K562 (cell line): ENCODE data around the gene ACVR2B. TPM values are rescaled to one million over a fixed set of nuclear protein-coding genes. Genes with fewer than 3 reads are reported as not detected.

Experiments
- ARHGAP35 ChIP-seq: fragments of 450-650 bp; IDR thresholded peaks from 2 replicates; pipeline ENCODE4 v1.6.1; 2018; ENCODE audit not compliant: partially characterized antibody
- DDX20 ChIP-seq: fragments of 450-650 bp; IDR thresholded peaks from 2 replicates; pipeline ENCODE4 v1.6.1; 2016; ENCODE audit warnings: missing genetic modification characterization, low read depth, mild to moderate bottlenecking, missing compliant biosample characterization, moderate library complexity
- EGR1 ChIP-seq: fragments of 450-650 bp; conservative IDR thresholded peaks from 2 replicates; pipeline ENCODE4 v1.6.1; 2017; ENCODE audit warnings: mild to moderate bottlenecking
- EP300 ChIP-seq: IDR thresholded peaks from 2 replicates; pipeline ENCODE4 v1.6.1; 2012; ENCODE audit warnings: low read length, improper control_type of control experiment
- HNRNPLL ChIP-seq: fragments of 200-400 bp; formaldehyde crosslinking; IDR thresholded peaks from 2 replicates; pipeline ENCODE4 v1.6.1; 2017; ENCODE audit warnings: low read length, low read depth, mild to moderate bottlenecking; ENCODE audit not compliant: poor library complexity, severe bottlenecking
- MCM3 ChIP-seq: fragments of 450-650 bp; IDR thresholded peaks from 2 replicates; pipeline ENCODE4 v1.6.1; 2016
- MXI1 ChIP-seq: IDR thresholded peaks from 2 replicates; pipeline ENCODE4 v1.6.1; 2011; ENCODE audit warnings: low read depth, mild to moderate bottlenecking, improper control_type of control experiment, low read length
- PRPF4 ChIP-seq: fragments of 200-400 bp; formaldehyde crosslinking; IDR thresholded peaks from one replicate; pipeline ENCODE4 v1.6.1; 2017; ENCODE audit warnings: low read length, low read depth, mild to moderate bottlenecking; ENCODE audit not compliant: insufficient read depth, poor library complexity, severe bottlenecking
- RB1 ChIP-seq: fragments of 450-650 bp; IDR thresholded peaks from 2 replicates; pipeline ENCODE4 v1.6.1; 2017; ENCODE audit warnings: low read depth, mild to moderate bottlenecking
- SMARCC2 ChIP-seq: fragments of 450-650 bp; IDR thresholded peaks from 2 replicates; pipeline ENCODE4 v1.6.1; 2017; ENCODE audit warnings: antibody characterized with exemption, moderate library complexity, mild to moderate bottlenecking, low read depth
- TFAM ChIP-seq: fragments of 250-450 bp; sonication (Bioruptor Pico); conservative IDR thresholded peaks from 2 replicates; pipeline ENCODE4 v1.5.0; 2021; ENCODE audit warnings: mild to moderate bottlenecking, moderate library complexity
- ZNF551 ChIP-seq: fragments of 250-450 bp; sonication (Bioruptor Pico); IDR thresholded peaks from 2 replicates; pipeline ENCODE4 v1.5.0; 2021; ENCODE audit warnings: mild to moderate bottlenecking, moderate library complexity
- polyA plus RNA-seq, 8 experiments: library from polyadenylated mRNA; depleted of rRNA in 4 of 8; stranded (reverse) in 5 of 8; unstranded in 3 of 8; fragments of >200 nt; fragmentation: Nextera tagmentation in 2 of 8; fragmentation: Illumina TruSeq in 1 of 8; extraction: Ambion mirVana in 2 of 8; extraction: Trizol in 1 of 8; gene quantifications; 2 replicates each; pipeline versions ENCODE4 v1.2.1 to v1.2.3, GENCODE V29; 2011 to 2014; ENCODE audit warnings: inconsistent platforms in 1 of 8, missing spikeins in 1 of 8
- total RNA-seq, 7 experiments: library from RNA; depleted of rRNA in 6 of 7; stranded (reverse); fragments of >200 nt in 6 of 7; fragmentation: Illumina TruSeq in 2 of 7; extraction: Trizol in 2 of 7; gene quantifications; 2 replicates each; pipeline versions ENCODE4 v1.2.1 to v1.2.3, GENCODE V29; 2011 to 2021; ENCODE audit warnings: low replicate concordance in 1 of 7
- TF ChIP-seq, protein P1 (sequence below): fragments of 450-650 bp; IDR thresholded peaks from 2 replicates; pipeline ENCODE4 v1.6.1; 2017; ENCODE audit warnings: mild to moderate bottlenecking, moderate library complexity
- TF ChIP-seq, protein P2 (sequence below): sonication (generic); formaldehyde crosslinking; IDR thresholded peaks from 2 replicates; pipeline ENCODE4 v1.8.1; 2023; ENCODE audit warnings: mild to moderate bottlenecking, missing genetic modification reagents
- TF ChIP-seq, protein P3 (sequence below): fragments of 250-450 bp; sonication (Bioruptor Pico); IDR thresholded peaks from 2 replicates; pipeline ENCODE4 v1.4.0; 2020; ENCODE audit warnings: mild to moderate bottlenecking
- TF ChIP-seq, protein P4 (sequence below): fragments of 450-650 bp; IDR thresholded peaks from 2 replicates; pipeline ENCODE4 v1.6.1; 2018; ENCODE audit warnings: mild to moderate bottlenecking, low read depth; ENCODE audit not compliant: partially characterized antibody
- TF ChIP-seq, protein P5 (sequence below): IDR thresholded peaks from 2 replicates; pipeline ENCODE4 v1.6.1; 2014; ENCODE audit warnings: antibody characterized with exemption
- TF ChIP-seq, protein P6 (sequence below): fragments of 250-450 bp; sonication (Bioruptor Pico); IDR thresholded peaks from 2 replicates; pipeline ENCODE4 v1.4.0; 2020; ENCODE audit warnings: borderline replicate concordance

Gene ACVR2B
- total and polyA plus RNA-seq, 9 of the 15 experiments (the other 6 are each of a cell fraction or from before 2014, with no cell fraction given), result 1.8 to 23.7 (median 7.1) TPM

DNA sequence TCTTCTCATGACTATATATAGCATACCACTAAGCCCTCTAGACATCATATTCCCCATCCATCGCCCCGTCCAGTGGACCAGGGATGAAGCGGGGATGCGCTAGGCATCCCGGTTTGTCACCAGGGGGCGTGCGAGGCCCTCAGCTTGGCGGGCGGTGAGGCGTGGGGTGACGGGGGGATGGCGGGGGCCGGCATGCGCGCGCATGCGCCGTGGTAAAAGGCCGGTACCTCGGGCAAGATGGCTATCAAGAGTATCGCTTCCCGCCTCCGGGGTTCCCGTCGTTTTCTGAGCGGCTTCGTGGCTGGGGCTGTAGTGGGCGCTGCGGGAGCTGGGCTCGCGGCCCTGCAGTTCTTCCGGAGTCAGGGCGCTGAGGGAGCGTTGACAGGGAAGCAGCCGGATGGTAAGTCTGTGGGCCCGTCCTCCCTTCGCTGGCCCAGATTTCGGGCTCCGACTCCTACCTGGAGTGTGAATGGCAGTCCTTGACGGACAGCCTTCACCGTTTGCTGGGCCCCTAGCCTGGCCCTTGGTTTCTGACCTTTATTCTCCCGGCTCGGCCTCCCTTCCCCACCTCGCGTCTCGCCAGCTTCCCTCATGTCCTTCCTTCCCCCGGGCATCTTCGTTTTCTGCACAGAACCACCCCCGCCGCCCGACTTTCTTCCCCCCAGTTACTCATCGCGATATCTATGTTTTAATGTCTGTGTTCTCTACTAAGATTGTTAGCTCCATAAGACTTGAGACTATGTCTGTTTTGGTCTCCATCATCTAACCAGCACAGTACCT lies 42.6 kb downstream of the ACVR2B start, which contains the start of gene EXOG (continued):
- TF ChIP-seq, protein P1, sequence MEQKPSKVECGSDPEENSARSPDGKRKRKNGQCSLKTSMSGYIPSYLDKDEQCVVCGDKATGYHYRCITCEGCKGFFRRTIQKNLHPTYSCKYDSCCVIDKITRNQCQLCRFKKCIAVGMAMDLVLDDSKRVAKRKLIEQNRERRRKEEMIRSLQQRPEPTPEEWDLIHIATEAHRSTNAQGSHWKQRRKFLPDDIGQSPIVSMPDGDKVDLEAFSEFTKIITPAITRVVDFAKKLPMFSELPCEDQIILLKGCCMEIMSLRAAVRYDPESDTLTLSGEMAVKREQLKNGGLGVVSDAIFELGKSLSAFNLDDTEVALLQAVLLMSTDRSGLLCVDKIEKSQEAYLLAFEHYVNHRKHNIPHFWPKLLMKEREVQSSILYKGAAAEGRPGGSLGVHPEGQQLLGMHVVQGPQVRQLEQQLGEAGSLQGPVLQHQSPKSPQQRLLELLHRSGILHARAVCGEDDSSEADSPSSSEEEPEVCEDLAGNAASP, result no peak
- no peak for TF ChIP-seq ARHGAP35
- TF ChIP-seq PRPF4, result no peak
- TF ChIP-seq, protein P2, sequence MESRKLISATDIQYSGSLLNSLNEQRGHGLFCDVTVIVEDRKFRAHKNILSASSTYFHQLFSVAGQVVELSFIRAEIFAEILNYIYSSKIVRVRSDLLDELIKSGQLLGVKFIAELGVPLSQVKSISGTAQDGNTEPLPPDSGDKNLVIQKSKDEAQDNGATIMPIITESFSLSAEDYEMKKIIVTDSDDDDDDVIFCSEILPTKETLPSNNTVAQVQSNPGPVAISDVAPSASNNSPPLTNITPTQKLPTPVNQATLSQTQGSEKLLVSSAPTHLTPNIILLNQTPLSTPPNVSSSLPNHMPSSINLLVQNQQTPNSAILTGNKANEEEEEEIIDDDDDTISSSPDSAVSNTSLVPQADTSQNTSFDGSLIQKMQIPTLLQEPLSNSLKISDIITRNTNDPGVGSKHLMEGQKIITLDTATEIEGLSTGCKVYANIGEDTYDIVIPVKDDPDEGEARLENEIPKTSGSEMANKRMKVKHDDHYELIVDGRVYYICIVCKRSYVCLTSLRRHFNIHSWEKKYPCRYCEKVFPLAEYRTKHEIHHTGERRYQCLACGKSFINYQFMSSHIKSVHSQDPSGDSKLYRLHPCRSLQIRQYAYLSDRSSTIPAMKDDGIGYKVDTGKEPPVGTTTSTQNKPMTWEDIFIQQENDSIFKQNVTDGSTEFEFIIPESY (CRISPR knock-in tag), result no peak; the same call in 1 of the 2 replicates
- peak; percentile 80 for TF ChIP-seq EGR1
- TF ChIP-seq EP300, result peak; percentile 12; the same call in 1 of the 2 replicates
- TF ChIP-seq RB1, result peak; percentile 99
- TF ChIP-seq MXI1, result no peak
- no peak for TF ChIP-seq DDX20 (tag)
- TF ChIP-seq, protein P3, sequence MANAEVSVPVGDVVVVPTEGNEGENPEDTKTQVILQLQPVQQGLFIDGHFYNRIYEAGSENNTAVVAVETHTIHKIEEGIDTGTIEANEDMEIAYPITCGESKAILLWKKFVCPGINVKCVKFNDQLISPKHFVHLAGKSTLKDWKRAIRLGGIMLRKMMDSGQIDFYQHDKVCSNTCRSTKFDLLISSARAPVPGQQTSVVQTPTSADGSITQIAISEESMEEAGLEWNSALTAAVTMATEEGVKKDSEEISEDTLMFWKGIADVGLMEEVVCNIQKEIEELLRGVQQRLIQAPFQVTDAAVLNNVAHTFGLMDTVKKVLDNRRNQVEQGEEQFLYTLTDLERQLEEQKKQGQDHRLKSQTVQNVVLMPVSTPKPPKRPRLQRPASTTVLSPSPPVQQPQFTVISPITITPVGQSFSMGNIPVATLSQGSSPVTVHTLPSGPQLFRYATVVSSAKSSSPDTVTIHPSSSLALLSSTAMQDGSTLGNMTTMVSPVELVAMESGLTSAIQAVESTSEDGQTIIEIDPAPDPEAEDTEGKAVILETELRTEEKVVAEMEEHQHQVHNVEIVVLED (CRISPR knock-in tag), result no peak
- no peak for TF ChIP-seq TFAM
- TF ChIP-seq, protein P4, sequence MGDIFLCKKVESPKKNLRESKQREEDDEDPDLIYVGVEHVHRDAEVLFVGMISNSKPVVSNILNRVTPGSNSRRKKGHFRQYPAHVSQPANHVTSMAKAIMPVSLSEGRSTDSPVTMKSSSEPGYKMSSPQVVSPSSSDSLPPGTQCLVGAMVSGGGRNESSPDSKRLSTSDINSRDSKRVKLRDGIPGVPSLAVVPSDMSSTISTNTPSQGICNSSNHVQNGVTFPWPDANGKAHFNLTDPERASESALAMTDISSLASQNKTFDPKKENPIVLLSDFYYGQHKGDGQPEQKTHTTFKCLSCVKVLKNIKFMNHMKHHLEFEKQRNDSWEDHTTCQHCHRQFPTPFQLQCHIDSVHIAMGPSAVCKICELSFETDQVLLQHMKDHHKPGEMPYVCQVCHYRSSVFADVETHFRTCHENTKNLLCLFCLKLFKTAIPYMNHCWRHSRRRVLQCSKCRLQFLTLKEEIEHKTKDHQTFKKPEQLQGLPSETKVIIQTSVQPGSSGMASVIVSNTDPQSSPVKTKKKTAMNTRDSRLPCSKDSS, result no peak
- peak; percentile 58 for TF ChIP-seq HNRNPLL
- TF ChIP-seq, protein P5, sequence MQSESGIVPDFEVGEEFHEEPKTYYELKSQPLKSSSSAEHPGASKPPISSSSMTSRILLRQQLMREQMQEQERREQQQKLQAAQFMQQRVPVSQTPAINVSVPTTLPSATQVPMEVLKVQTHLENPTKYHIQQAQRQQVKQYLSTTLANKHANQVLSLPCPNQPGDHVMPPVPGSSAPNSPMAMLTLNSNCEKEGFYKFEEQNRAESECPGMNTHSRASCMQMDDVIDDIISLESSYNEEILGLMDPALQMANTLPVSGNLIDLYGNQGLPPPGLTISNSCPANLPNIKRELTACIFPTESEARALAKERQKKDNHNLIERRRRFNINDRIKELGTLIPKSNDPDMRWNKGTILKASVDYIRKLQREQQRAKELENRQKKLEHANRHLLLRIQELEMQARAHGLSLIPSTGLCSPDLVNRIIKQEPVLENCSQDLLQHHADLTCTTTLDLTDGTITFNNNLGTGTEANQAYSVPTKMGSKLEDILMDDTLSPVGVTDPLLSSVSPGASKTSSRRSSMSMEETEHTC, result no peak
- TF ChIP-seq SMARCC2, result no peak
- no peak for TF ChIP-seq ZNF551 (CRISPR knock-in tag)
- TF ChIP-seq, protein P6, sequence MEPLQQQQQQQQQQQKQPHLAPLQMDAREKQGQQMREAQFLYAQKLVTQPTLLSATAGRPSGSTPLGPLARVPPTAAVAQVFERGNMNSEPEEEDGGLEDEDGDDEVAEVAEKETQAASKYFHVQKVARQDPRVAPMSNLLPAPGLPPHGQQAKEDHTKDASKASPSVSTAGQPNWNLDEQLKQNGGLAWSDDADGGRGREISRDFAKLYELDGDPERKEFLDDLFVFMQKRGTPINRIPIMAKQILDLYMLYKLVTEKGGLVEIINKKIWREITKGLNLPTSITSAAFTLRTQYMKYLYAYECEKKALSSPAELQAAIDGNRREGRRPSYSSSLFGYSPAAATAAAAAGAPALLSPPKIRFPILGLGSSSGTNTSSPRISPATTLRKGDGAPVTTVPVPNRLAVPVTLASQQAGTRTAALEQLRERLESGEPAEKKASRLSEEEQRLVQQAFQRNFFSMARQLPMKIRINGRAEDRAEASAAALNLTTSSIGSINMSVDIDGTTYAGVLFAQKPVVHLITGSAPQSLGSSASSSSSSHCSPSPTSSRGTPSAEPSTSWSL (CRISPR knock-in tag), result no peak
- TF ChIP-seq MCM3, result no peak
